ENCODE measurements around the gene SLC25A27. TPM values are rescaled to one million over a fixed set of nuclear protein-coding genes. Genes with fewer than 3 reads are reported as not detected.

The SLC25A27 gene
- total and polyA plus RNA-seq, 2 of the 4 experiments (the other 2 are of a cell fraction) = 1.3 TPM; not detected in 1

- H3K4me3 ChIP-seq (ENCODE audit: insufficient read depth, low read depth, low read length) = no peak overlapping the region
- no peaks in the 10 kb centered on the region for H4K20me1 ChIP-seq (ENCODE audit: insufficient read depth, low read length)
- dilution Hi-C loops (cut with HindIII; ENCODE audit: low sequenced_read_pairs, unreplicated experiment) = no loop called here
- no peaks in the 10 kb centered on the region for H3K79me1 ChIP-seq (ENCODE audit: low read depth in 1 of 2, low read length in 2 of 2)
- no peak overlapping the region for H2AK5ac ChIP-seq (ENCODE audit: low read depth, low read length)
- no peak overlapping the region for H2AFZ ChIP-seq (replicated peaks; ENCODE audit: low read length, poor library complexity)
- DNase-seq = no peak
- no peak overlapping the region for H3K4ac ChIP-seq (ENCODE audit: low read depth, low read length)
- no peak overlapping the region for H2BK5ac ChIP-seq (ENCODE audit: low read depth, low read length, poor library complexity, severe bottlenecking)
- H3K18ac ChIP-seq (ENCODE audit: low read depth, low read length) = no peak overlapping the region
- H3K9ac ChIP-seq (ENCODE audit: low read depth, low read length) = no peak overlapping the region
- WGBS, 2 experiments (ENCODE audit: extremely low coverage in 2 of 2, insufficient read length in 1 of 2) = no CpG with 5 or more reads among the region's 6 CpGs
- in situ Hi-C loops (cut with MboI; ENCODE audit: low sequenced_read_pairs) = no loop called here
- BruUV-seq (replicated peaks) = no TSS peak
- no peak overlapping the region for H3K23ac ChIP-seq (ENCODE audit: low read depth, low read length)
- ATAC-seq (ENCODE audit: low read depth) = no peak
- H3K27ac ChIP-seq (ENCODE audit: insufficient read depth, low read length) = no peak overlapping the region
- H4K5ac ChIP-seq (ENCODE audit: low read depth, low read length) = no peak overlapping the region
- ChIA-PET POLR2A (ENCODE audit: unreplicated experiment) (no interaction called here), CTCF (interaction anchor here (0.9 kb wide), 1 partner anchor 9 kb away, joined by 3 read pairs; no protein-coding TSS in a partner anchor)
- H2AK9ac ChIP-seq (replicated peaks; ENCODE audit: low read depth, low read length, poor library complexity) = no peak overlapping the region
- no peak overlapping the region for H2BK20ac ChIP-seq (ENCODE audit: low read depth, low read length)
- no peak overlapping the region for H3K4me2 ChIP-seq (ENCODE audit: low read depth, low read length)
- TF ChIP-seq, protein P1, sequence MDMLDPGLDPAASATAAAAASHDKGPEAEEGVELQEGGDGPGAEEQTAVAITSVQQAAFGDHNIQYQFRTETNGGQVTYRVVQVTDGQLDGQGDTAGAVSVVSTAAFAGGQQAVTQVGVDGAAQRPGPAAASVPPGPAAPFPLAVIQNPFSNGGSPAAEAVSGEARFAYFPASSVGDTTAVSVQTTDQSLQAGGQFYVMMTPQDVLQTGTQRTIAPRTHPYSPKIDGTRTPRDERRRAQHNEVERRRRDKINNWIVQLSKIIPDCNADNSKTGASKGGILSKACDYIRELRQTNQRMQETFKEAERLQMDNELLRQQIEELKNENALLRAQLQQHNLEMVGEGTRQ (IDR thresholded peaks at IDR 0.05; ENCODE audit: low read depth, low read length) = no peak
- TF ChIP-seq CEBPB (IDR thresholded peaks at IDR 0.05; ENCODE audit: low read depth, low read length) (no peak), FOS (IDR thresholded peaks at IDR 0.05; ENCODE audit: low read depth, low read length) (no peak), BHLHE40 (IDR thresholded peaks at IDR 0.05; ENCODE audit: low read depth, low read length) (no peak), RFX5 (IDR thresholded peaks at IDR 0.05; ENCODE audit: low read depth, low read length) (no peak), RCOR1 (IDR thresholded peaks at IDR 0.05; ENCODE audit: insufficient replicate concordance, low read length) (no peak), CHD1 (IDR thresholded peaks at IDR 0.05; ENCODE audit: low read depth, low read length) (no peak), RAD21 (IDR thresholded peaks at IDR 0.05; ENCODE audit: low read length) (no peak), MAFK (IDR thresholded peaks at IDR 0.05; ENCODE audit: low read depth, low read length) (no peak)
- H2BK15ac ChIP-seq (ENCODE audit: low read depth, low read length) = no peak overlapping the region
- no peaks in the 10 kb centered on the region for H3K4me1 ChIP-seq (ENCODE audit: control insufficient read depth, insufficient read depth, low read length)
- H3K9me1 ChIP-seq (ENCODE audit: insufficient read depth, low read length) = no peaks in the 10 kb centered on the region
- H2BK120ac ChIP-seq (ENCODE audit: low read depth, low read length) = no peak overlapping the region
- H3K27me3 ChIP-seq (ENCODE audit: control insufficient read depth, insufficient read depth, low read length) = no peaks in the 10 kb centered on the region
- no peak overlapping the region for H4K8ac ChIP-seq (ENCODE audit: low read depth in 2 of 2, low read length in 2 of 2)
- intact Hi-C loops (cut with micrococcal nuclease) = no loop called here
- no peak overlapping the region for H3K56ac ChIP-seq (ENCODE audit: extremely low read depth, insufficient read depth, low read length)
- no peak overlapping the region for H4K91ac ChIP-seq (ENCODE audit: insufficient read depth, low read depth, low read length)
- no peak overlapping the region for H3K14ac ChIP-seq (replicated peaks; ENCODE audit: low read depth, low read length)
- H3K36me3 ChIP-seq (ENCODE audit: control insufficient read depth, insufficient read depth, low read length) = no peaks in the 10 kb centered on the region
- H3K9me3 ChIP-seq (ENCODE audit: control insufficient read depth, insufficient read depth, low read length) = no peaks in the 10 kb centered on the region
These were observed 3.0 kb downstream of the SLC25A27 start for GRCh38 chr6:46655803-46656202.

All from IMR-90 (cell line).